Heart left ventricle (tissue), 13 donors: ENCODE measurements around the gene HERC5.

Experiments used
- CTCF ChIP-seq, 12 donors: fragments of 200-600 bp; sonication (generic) in 4 of 12; IDR thresholded peaks; one replicate each; pipeline versions ENCODE4 v1.5.0 to v1.8.0; 2018 to 2022; ENCODE audit warnings: antibody characterized with exemption in 12 of 12, mild to moderate bottlenecking in 5 of 12
- POLR2A ChIP-seq, 2 donors: fragments of 450-650 bp; IDR thresholded peaks; one replicate each; pipeline ENCODE4 v1.6.1; 2017; ENCODE audit warnings: antibody characterized with exemption in 2 of 2, mild to moderate bottlenecking in 2 of 2, moderate library complexity in 2 of 2
- donor health status: ischemic (EF 13 %, LVEDD 7.1; RV severe dilation, severe dysfunction).
- donor health status: DM: no; HTN: yes; CAD: no.
- donor health status: DM: no; HTN: no; CAD: no.
- donor health status: ischemic (EF 25% LVEDD 6.9; RV normal size, moderate dysfunction).
- donor health status: ischemic (EF 25% LVEDD 5.7; RV mildly dilated, moderate dysfunction).
- donor health status: ischemic (EF 35%, LVEDD 5.7; RV mildly dilated, moderate dysfunction).
- donor health status: nonischemic (EF 11% LVEDD 7.7; RV severe dilation, severe dysfunction).
- donor health status: DM: yes; HTN: yes; CAD: no.
- donor health status: PGD.
- donor health status: ischemic (EF 29% LVEDD 5.4; RV normal size, mild dysfunction).
- donor health status: nonischemic (EF 23%, LVEDD 6.1; RV moderate dilation, normal function).

GRCh38 chr4:88445252-88445651, 11.7 kb upstream of the HERC5 start:
- no peak for TF ChIP-seq CTCF (IDR thresholded peaks at IDR 0.05)
- TF ChIP-seq POLR2A (IDR thresholded peaks at IDR 0.05): no peak
